ENCODE results near the gene TRUB2.
A peak's percentile ranks its signal among the peaks of the same experiment; 100 is the strongest.

DNA sequence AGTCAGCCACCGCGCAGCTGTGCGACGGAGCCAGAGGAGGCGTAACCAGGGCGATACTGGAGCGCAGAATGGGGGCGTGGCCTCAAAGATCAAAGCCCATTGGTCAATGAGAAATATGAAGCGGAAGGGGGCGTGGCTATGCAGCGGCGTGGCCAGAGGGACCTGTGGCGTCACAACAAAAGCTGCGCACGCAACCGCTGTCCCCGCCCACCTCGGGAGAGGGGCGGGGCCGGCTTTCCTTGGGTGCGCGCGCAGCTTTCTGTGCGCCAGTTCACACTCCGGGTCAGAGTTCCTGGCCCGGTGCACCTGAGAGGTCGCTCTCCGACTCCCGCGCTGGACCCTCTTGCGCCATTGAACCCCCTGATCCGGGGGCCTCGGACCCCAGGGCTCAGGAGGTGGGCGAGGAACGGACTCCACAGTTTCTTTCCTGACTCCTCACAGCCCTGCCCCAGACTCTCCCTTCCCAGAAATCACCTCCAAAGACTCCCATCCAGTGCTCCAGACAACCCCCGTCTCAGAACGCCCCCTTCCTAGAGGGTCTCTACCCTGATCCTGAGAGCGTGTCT lies 46.2 kb downstream of the TRUB2 start, which contains the start of gene SWI5:
- TF ChIP-seq POLR2AphosphoS5 (IDR thresholded peaks at IDR 0.05; ENCODE audit: low read depth, low read length) (peak; percentile 96), POLR2A (IDR thresholded peaks at IDR 0.05; ENCODE audit: low read depth, low read length) (peak; percentile 98)

All from GM12892 (cell line).